ENCODE results near the gene ACSM5.
"Not testable (repeated sequence)": the region's sequence is repeated elsewhere in the genome, so short reads cannot be mapped to it uniquely, and the experiment has no call there.

ACSM5 gene

DNA sequence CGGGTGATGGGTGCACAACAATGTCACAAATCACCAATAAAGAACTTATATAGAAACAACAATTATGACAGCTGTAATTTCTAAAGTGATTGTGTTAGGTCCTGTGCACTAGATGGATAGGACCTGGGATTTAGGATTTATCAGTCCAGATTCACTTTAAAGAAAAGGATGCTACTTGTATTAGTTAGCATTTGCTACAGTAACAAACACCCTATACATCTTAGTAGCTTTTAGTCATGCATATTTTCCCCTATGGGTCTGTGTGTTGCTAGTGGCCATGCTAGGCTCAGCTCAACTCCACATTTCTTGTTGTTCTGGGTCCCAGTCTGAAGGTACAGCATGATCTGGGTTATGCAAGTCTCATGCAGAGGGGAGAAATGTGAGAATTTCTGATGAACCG lies 49.9 kb downstream of the ACSM5 start:
- DNase-seq, result not testable (repeated sequence)

DNA sequence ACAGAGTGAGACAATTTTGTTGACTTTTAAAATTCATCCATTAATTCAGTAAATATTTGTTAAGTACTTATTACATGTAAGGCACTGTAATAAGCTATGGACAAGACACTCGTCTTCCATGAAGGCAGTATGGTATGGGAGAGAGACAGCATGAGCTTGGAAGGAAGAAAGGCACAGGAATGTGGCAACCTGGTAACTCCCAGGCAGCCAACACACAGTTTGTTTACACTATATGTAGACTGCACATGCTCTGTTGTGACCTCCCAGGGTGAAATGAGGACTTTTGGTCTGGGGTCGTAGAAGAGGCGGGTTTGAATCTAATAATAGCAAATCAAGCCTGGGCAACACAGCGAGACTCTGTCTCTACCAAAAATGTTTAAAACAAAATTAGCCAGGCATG lies 51.0 kb downstream of the ACSM5 start:
- DNase-seq, result not testable (repeated sequence)

DNA sequence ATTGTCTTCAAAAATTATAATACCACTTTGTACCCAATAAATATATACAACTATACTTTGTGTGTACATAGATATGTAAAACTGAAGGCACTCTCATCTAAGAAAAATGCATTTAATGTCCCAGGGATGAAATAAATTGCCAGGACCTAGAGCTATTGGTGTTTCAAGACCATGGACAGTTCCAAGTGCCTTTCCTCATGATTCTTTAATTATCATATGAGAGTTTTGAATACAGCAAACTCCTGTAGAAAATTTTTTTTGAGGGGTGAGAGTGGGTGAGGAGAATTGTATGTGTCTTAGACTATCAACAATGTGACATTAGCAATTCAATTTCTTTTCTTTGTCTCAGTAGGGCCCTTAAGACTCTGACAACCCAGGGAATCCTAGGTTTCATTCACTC lies 59.6 kb downstream of the ACSM5 start:
- not testable (repeated sequence) for DNase-seq

DNA sequence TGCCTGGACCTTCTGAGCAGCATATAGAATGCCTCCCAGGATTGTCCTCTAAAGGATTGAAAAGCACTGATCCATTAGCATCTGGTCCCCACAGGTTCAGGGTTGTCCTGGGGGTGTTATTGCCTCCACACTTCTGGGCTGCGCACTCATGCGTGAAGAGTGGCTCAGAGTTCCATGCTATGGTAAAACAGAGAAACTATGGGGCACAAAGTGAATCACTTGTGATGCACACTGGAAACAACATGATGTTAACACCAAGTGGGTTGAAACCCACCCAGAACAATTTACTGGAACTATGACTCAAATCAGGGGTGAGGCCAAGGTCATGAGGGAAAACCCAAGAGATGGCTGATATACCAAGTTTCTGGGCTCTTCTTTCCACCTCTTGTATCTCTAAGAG lies 60.6 kb downstream of the ACSM5 start:
- DNase-seq, result not testable (repeated sequence)

DNA sequence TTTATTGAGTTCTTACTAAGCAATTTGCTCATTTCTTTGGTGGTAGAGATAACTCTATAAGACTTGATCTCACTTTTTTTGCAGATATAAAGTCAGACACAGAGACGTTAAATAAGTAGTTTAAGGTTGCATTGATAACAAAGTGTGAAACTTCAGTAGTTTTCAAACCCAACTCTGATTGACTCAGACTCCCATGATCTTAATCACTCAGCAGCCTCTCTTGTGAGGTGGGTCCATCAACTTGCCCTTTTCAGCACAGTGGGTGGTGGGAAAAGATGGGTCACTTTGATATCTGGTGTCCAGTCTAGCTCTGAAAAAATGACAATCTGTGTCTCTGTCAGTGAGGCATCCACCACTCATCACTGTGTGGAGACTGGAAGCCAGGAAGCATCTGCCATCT lies 61.4 kb downstream of the ACSM5 start:
- DNase-seq, result not testable (repeated sequence)

DNA sequence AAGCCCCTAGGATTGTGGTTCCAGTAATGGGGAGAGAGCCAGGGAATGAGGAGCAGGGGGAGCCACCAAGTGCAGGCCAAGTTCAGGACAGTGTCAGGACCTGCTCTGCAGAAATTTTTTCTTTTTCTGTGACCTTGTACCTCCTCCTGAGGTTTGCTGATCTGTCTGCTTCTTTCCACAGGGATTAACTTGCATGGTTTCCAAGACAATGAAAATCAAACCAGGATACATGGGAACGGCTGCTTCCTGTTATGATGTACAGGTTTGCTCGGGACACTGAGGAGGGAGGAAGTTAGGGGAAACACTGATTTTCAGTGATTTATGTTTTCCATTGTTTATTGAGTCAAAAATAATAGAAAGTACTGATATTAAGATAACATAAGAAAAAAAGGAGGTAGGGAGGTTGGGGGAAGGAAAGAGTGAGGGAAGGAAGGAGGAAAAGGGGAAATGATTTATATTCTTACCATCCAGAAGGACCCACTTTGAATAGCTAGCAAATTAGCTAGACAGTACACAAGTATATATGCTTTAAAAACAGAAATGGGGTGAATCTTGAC lies 67.9 kb downstream of the ACSM5 start:
- DNase-seq, result not testable (repeated sequence)

DNA sequence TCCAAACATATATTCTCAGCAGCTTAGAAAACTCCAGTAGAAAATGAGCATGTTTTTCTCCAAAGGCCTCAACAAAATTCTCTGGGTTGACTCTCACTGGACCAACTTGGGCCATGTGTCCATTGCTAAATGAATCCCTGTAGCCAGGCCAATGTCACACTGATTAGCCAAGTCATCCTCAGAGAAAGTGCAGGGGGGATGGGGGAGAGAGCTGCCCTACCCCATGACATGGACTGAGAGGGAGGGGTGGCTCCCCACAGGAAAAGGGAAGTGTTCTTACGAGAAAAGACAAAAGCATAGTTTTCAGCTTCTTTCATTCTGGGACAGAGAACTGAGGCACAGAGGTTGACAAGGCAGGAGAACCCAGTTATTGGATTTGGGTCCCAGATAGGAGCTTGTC lies 74.7 kb downstream of the ACSM5 start:
- not testable (repeated sequence) for DNase-seq

DNA sequence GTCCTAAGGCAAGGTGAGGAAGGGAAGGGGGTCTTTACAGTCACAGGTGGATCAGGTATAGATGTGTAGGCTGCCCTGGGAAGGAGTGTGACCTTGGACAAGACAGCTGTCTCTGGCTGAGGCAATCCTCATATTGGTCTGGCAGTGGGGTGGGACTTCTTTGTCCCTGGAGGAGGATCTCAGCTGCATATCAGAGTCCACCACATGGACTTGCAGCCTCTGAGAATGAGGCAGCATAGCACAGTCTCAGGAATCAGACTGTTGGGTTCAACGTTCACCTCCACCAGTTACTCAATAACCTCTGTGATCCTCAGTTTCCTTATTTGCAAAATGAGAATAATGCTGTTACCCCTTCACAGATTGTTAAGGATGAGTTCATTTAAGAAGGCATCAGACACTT lies 75.4 kb downstream of the ACSM5 start:
- no peak for DNase-seq

DNA sequence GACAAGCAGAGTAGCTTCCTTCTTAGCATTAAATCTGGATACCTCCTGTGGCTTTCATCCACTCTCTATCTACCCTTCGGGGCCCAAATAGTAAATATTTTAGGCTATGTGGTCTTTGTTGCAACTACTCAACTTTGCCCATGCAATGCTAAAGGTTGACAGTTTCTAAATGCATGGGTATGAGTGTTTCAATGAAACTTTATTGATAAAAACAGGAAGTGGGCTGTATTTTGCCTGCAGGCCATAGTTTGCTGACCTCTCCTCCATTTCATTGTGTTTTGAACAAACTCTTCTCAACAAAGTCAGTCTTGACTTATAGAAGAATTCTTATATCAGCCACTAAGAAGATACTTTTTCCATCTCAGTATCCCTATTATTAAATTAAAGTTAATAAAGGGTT lies 76.1 kb downstream of the ACSM5 start:
- no peak for DNase-seq
